GM12878 (cell line): Measurements from ENCODE around the gene COQ4. TPM values are rescaled to one million over a fixed set of nuclear protein-coding genes. Genes with fewer than 3 reads are reported as not detected.

Experiments
- CHD2 ChIP-seq: IDR thresholded peaks from 2 replicates; pipeline ENCODE4 v1.6.1; 2011; ENCODE audit warnings: low read depth, low read length, improper control_type of control experiment, borderline replicate concordance
- ESRRA ChIP-seq: IDR thresholded peaks from 2 replicates; pipeline ENCODE4 v1.6.1; 2012; ENCODE audit warnings: mild to moderate bottlenecking, low read length, improper control_type of control experiment
- GABPA ChIP-seq: IDR thresholded peaks from 2 replicates; pipeline ENCODE4 v1.6.1; 2014; ENCODE audit warnings: antibody characterized with exemption, low read depth, mild to moderate bottlenecking, inconsistent platforms
- LARP7 ChIP-seq: fragments of 450-650 bp; IDR thresholded peaks from 2 replicates; pipeline ENCODE4 v1.6.1; 2017; ENCODE audit warnings: mild to moderate bottlenecking
- NR2C2 ChIP-seq: IDR thresholded peaks from 2 replicates; pipeline ENCODE4 v1.6.1; 2011; ENCODE audit warnings: borderline replicate concordance, low read depth; ENCODE audit not compliant: control insufficient read depth, insufficient read length
- NR2F1 ChIP-seq: fragments of 450-650 bp; conservative IDR thresholded peaks from 2 replicates; pipeline ENCODE4 v1.6.1; 2017; ENCODE audit warnings: mild to moderate bottlenecking
- POLR2A ChIP-seq: IDR thresholded peaks from 2 replicates; pipeline ENCODE4 v1.6.1; 2011; ENCODE audit warnings: low read depth, mild to moderate bottlenecking, low read length
- SREBF1 ChIP-seq: IDR thresholded peaks from 2 replicates; pipeline ENCODE4 v1.6.1; 2012; ENCODE audit warnings: mild to moderate bottlenecking, low read length
- SREBF2 ChIP-seq: IDR thresholded peaks from 2 replicates; pipeline ENCODE4 v1.6.1; 2012; ENCODE audit warnings: mild to moderate bottlenecking, low read length
- TCF3 ChIP-seq: IDR thresholded peaks from 2 replicates; pipeline ENCODE4 v1.6.1; 2012; ENCODE audit warnings: low read depth, mild to moderate bottlenecking, low read length, borderline replicate concordance; ENCODE audit not compliant: insufficient read depth
- ZBTB40 ChIP-seq: fragments of 450-650 bp; IDR thresholded peaks from 2 replicates; pipeline ENCODE4 v1.6.1; 2016; ENCODE audit warnings: mild to moderate bottlenecking, moderate library complexity, borderline replicate concordance
- polyA plus RNA-seq, 11 experiments: library from polyadenylated mRNA; depleted of rRNA in 4 of 11; unstranded in 6 of 11; stranded (reverse) in 5 of 11; fragments of >200 nt; fragmentation: Nextera tagmentation in 4 of 11; fragmentation: Illumina TruSeq in 1 of 11; extraction: Ambion mirVana in 4 of 11; extraction: Trizol in 1 of 11; gene quantifications; 1 replicate in 1 of 11; 2 replicates in 10 of 11; pipeline versions ENCODE4 v1.2.1 to v1.2.3, GENCODE V29; 2011 to 2016; ENCODE audit warnings: inconsistent platforms in 2 of 11, missing spikeins in 2 of 11, low read depth in 1 of 11
- total RNA-seq, 4 experiments: library from RNA; depleted of rRNA in 3 of 4; stranded (reverse); fragments of >200 nt in 3 of 4; fragmentation: Illumina TruSeq in 1 of 4; extraction: Trizol in 1 of 4; gene quantifications; 2 replicates each; pipeline versions ENCODE4 v1.2.1 to v1.2.3, GENCODE V29; 2013 to 2021
- TF ChIP-seq, protein P1 (sequence below): fragments of 450-650 bp; conservative IDR thresholded peaks from 2 replicates; pipeline ENCODE4 v1.6.1; 2017; ENCODE audit warnings: mild to moderate bottlenecking, moderate library complexity
- TF ChIP-seq, protein P2 (sequence below): IDR thresholded peaks from 2 replicates; pipeline ENCODE4 v1.6.1; 2011; ENCODE audit warnings: mild to moderate bottlenecking, low read depth, low read length, moderate library complexity; ENCODE audit not compliant: insufficient replicate concordance

COQ4 gene
- total and polyA plus RNA-seq, 10 of the 15 experiments (the other 5 are each of a cell fraction or from before 2014, with no cell fraction given): 3.8 to 64.1 (median 38.6) TPM

DNA sequence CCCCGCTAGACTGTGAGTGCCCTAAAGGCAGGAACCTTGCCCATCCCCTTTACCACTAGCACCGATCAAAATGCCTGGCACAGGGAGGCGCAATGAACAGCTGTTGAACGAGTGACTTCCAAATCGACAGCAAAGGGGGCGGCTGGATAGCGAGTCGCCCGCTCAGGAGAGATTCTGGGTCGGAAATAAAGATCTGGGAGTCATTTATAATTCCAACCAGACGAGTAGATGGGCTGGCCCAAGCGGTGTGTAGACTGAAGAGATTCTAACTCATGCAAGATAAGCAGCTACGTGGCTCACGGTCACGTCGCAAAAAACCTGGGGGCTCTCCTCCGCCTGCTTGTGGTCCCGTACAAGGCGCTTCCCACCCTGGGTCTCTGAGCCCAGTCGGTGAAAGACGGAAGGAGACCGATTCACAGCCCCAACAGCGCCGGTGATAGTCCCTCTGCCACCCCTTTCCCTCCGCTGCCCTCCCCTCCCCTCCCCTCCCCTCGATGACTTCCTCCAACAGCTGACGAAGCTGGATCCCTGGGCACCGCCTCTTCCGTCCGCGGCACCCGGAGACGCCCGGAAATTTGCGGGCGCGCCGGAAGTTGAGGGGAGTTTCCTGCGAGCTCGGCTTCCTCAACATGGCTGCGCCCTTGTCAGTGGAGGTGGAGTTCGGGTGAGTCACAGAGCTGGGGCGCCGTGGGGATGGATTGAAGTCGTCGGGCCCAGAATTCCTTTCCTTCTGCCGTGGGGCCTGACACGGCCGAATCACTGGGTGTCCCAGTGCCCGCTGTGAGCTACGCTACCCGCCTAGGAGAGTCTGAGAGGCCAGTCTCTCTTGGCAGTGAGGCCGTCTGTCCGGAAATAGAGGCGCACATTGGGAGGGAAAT, 48.4 kb downstream of the COQ4 start, which contains the start of gene URM1 (continued):
- TF ChIP-seq LARP7: peak; percentile 27; the same call in 1 of the 2 replicates
- peak; percentile 90 for TF ChIP-seq POLR2A
- TF ChIP-seq ESRRA: no peak
- no peak for TF ChIP-seq NR2C2
- TF ChIP-seq, protein P1, sequence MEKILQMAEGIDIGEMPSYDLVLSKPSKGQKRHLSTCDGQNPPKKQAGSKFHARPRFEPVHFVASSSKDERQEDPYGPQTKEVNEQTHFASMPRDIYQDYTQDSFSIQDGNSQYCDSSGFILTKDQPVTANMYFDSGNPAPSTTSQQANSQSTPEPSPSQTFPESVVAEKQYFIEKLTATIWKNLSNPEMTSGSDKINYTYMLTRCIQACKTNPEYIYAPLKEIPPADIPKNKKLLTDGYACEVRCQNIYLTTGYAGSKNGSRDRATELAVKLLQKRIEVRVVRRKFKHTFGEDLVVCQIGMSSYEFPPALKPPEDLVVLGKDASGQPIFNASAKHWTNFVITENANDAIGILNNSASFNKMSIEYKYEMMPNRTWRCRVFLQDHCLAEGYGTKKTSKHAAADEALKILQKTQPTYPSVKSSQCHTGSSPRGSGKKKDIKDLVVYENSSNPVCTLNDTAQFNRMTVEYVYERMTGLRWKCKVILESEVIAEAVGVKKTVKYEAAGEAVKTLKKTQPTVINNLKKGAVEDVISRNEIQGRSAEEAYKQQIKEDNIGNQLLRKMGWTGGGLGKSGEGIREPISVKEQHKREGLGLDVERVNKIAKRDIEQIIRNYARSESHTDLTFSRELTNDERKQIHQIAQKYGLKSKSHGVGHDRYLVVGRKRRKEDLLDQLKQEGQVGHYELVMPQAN: peak; percentile 82
- TF ChIP-seq NR2F1: 0 out of 2 replicates have a peak, but pooled peaks have one; percentile 7
- TF ChIP-seq TCF3: 0 out of 2 replicates have a peak, but pooled peaks have one; percentile 36
- TF ChIP-seq ZBTB40: peak; percentile 95
- TF ChIP-seq, protein P2, sequence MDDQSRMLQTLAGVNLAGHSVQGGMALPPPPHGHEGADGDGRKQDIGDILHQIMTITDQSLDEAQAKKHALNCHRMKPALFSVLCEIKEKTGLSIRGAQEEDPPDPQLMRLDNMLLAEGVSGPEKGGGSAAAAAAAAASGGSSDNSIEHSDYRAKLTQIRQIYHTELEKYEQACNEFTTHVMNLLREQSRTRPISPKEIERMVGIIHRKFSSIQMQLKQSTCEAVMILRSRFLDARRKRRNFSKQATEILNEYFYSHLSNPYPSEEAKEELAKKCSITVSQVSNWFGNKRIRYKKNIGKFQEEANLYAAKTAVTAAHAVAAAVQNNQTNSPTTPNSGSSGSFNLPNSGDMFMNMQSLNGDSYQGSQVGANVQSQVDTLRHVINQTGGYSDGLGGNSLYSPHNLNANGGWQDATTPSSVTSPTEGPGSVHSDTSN: peak; percentile 8
- TF ChIP-seq SREBF2: no peak
- TF ChIP-seq GABPA: peak; percentile 94
- TF ChIP-seq CHD2: no peak
- no peak for TF ChIP-seq SREBF1
- TF ChIP-seq, all 136 proteins: peak for 44
